ENCODE results near the gene LHFPL6.

Gene LHFPL6

DNA sequence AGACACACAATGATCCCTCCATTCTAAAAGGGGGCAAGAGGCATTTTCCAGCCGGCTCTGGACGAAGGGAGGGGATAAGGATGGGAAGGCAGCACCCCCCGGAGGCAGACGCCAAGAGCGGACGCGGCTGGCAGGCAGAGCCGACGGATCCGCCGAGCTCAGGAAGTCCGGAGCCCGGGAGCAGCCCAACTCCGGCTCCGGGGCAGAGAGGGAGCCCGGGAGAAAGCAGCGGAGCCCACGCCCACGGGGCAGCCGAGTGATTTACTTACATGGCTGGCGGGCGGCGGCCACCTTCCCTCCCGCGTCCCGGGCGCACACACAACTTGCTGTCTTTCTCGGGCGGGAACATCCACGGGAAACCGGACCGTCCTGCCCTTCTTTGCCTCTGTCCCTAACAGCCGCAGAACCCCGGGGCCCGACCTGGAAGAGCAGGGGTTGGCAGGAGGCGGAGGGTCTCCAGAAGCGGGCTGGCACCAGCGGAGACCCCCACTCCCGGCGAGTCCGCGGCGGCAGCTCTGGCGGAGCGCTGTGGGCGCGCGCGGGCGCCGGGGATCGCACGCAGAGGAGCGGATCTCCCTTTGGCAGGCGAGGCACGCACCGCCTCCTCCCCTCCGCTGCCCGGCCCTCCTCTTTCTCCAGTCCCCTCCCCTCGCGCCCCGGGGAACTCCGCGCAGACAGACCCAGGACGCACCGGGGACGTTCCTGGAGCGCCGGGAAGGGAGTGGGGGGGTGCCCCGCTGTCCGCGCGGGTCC is at the start of gene LHFPL6:
Gene LHFPL6, minus strand, starts transcription at position 580 of the 753 bp plus-strand sequence.
- peak; percentile 40 for DNase-seq

DNA sequence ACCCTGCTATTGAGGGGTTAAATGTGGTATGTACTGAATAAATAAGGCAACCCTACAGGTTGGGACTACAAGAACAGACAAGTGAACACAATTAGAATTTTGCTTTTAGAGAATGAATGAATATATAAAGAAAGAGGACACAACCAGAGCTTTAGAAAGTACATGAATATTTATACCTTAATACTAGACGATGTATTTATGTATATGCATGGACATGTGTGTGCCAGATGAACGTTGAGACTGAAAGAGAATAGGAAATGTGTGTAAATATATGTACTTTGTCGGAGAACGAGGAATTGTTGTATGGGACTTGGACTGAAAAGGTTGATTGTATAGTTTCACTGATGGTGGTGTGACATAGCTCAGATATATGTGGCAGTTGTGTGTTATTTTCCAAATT is 43.1 kb upstream of the LHFPL6 start:
- DNase-seq, result no peak

DNA sequence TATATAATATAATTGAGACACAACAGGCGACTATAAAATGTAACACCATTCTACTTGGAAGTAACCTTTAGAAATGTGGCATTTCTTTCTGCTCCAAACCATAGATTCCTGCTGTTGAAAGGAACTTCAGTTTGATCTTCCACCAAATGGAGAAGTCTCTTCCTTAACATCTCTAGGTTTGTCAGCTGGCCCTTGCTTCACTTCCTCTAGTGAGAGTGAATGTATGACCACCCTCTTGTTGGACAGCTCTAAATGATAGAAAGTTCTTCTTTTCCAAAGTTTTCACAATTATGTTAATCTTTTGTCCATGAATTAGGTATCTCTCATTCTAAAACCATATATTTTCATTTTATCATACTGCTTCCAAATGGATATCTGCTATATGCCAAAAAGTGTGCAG is 38.7 kb upstream of the LHFPL6 start:
- DNase-seq, result no peak

DNA sequence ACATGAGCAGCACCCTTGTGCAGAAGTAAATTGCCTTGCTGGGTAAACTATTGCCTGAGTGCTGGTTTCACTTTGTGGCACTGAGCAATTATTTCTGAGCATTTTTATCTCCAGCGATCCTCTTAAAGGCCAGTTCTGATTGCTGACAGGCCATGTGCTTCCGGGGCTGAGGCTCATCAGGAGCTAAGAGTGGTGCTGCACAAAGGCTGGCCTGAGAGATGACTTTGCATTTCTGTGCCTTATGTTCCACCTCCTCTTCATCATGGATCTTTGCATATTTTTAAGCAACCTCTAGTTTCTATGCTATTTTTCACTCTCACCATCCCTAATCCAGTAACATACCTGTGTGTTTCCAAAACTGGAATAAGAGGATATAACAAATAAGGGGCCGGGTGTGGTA is 34.9 kb upstream of the LHFPL6 start:
- DNase-seq, result no peak

DNA sequence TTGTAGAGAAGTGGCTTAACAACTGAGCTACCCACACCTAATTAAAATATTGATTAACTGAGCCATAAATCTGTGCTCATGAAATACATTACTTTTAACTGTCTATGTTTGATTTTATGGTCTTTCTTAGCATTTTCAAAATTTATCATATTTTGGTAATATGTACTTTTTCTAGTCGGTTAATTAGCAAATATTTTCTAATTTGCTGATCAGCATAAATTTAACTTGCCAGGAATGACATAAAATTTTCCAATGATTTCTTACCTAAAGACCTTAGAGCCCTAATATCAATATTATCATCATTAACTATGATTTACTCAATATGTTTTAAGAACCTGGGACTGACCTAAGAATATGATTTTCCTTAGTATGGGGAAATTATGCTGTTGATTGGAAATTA is 32.6 kb upstream of the LHFPL6 start:
- DNase-seq, result no peak

DNA sequence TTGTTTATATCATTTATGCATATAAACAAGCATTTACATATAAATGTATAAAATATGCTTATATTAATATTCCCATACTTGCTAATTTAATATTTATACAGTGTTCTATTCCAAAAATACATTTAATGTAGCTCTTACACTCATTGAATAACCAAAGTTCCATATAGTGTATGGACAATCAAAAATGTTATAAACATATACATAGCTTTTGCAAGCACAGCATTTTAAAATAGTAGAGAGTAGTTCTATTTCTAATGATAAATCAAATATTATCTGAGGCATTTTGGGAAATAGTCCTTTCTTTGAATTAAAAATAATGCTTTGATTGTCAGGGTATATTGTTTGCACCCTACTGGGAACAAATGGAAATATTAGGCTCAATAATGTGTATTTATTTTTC is 30.0 kb upstream of the LHFPL6 start:
- no peak for DNase-seq

DNA sequence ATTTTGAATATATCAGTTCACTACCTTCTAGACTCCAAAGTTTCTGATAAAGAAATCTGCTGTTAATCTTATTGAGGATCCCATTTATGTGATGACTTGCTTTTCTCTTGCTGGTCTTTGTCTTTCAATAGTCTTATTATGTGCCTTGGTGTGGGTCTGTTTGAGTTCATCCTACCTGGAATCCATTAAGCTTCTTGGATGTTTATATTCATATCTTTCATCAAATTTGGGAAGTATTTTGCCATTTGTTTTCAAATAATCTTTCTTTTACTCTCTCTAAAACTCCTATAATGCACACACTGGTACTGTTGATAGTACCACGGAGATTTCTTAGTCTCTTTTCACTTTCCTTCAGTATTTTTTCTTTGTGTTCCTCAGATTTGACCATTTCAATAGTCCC is 28.3 kb upstream of the LHFPL6 start:
- no peak for DNase-seq

DNA sequence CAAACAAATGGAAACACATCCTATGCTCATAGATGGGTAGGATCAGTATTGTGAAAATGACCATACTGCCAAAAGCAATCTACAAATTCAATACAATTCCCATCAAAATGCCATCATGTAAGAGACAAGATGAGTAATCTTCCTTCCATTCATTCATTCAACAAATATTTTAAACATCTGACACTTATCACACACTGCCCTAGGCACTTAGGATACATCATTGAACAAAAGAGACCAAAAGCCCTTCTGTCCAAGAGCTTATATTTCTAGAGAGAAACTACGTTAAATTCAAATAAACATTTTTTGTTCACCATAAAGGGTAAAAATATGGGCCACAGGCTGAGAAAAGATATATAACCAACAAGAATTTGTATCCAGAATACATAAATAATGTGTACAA is 20.5 kb upstream of the LHFPL6 start:
- no peak for DNase-seq

DNA sequence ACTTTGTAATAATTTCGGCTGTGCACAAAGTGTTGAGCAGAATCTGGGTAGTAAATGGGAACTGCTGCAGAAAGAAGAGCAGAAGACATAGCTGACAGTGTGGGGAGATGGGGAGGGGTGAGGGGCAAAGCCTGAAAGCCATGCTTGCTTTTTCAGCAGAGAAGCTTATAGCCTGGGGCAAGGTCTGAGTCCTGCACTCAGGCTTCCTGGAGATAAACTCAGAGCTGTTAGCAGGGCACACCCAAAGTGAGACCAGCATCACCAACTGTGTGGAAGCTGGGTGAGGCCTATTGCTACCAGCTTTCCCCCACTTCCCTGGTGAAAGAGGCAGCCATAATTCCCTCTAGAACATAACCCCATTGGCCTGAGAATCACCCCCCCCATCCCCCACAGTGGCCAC is 15.6 kb upstream of the LHFPL6 start:
- DNase-seq, result no peak

DNA sequence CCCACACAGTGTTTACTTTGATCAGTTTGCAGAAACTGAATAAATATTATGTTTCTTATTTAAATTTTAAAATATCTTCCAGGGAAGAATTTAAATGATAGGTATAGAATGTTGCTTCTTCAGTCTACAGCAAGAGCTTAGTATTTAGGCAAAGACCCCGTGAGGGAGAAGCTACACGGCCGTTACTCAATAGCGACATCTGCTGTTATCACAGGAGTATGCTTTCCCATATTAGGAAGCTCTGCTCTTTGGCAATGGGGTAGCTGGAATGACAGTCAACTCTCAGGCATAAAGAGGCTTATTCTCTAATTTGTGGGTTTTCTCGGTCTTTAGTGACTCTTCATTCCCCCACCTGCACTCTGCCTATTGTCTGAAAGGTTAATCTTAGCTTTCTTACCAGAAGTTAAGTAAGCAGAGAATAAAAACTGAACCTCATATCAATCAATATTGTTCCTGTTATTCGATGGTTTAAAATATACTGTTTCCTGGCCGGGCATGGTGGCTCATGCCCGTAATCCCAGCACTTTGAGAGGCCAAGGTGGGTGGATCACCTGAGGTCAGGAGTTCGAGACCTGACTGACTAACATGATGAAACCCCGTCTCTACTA is 13.2 kb upstream of the LHFPL6 start:
- peak; percentile 58 for DNase-seq

DNA sequence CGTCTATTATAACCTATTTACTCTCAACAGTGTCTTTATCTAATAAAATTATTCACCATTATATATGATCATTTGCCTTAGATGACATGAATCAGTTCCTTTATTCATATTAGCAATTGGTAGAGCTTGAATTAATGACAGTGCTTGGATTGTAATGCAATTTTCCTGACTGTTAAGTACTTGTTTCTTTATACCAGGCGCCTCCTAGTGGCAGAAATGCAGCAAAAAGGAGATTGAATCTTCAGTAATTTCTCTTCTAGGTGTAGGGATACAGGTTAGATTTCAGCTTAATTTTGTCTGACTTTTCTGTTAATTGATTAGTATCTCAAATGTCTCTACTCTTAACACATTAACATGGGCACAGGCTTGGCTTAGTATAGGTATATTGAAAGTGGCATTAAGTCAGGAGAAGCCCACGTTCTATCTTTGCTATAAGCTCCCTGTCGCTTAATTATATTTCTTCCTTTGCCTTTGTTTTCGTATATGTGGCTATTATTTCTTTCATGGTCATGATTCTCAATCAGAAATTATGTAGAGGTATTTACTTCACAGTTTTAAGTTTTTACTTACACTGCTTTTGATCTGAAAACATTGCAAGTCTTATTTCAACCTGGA is 9.1 kb upstream of the LHFPL6 start:
- DNase-seq, result peak; percentile 55

DNA sequence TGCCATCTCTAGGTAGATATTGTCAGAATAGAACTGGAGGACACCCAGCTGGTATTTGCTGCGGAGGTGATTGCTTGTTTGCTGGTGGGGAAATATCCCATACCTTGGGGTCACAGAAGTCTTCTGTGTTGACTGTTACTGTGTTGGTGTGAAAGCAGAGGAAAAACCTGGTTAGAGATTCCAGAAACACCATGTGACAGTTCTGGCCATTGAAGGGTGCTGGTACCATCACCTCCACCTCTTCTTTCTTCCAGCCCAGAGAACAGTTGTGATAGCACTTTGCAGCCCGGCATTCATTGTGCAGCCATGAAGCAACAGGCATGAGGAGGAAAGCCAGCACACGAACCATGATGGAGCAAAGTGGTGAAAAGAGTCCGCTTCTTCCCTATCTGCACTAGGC is 4.9 kb upstream of the LHFPL6 start:
- DNase-seq, result no peak

DNA sequence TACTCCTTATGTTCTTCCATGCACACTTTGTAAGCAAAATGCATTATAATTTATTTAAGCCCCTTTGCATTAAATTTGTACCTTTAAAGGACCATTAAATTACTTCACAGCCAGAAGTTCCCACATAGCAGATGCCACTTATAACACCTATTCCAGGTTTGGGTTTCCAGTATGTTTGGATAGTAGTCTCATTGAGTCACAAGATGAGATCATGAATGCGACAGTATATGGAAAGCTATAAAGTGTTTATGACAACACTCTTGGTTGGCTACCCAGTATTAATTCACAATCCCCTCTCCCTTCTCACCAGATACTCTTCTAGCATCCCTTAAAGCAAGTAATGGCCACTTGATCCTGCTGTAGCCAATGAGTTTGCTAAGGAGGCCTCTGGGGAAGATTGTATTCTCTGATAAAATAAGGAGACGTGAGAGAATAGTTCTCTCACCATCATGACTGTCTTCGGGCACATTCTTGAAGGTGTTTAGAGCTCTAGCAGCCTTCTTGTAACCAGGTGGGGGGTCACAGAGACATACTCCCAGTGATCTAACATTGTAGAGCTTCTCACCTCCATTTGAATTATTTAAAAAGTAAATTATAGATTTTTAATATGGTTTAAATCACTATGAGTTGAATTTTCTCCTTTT is 2.8 kb upstream of the LHFPL6 start:
- no peak for DNase-seq

DNA sequence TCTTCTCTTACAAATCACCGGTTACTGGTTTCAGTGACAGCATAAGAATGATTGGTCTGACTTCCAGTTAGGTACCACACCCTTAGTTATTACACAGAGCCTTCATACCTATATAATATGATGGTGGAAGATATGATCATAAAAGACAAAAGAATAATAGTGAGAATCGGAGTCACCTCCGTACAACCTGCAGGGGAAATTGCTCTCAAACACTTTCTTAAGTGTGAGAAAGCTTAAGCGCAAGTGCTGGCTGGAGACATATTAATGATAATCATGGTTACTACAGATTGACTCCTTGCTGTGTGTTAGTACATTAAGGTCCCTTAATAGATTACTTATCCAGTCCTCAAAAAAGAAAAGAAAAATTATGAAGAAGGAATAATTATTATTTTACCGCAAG is 1.8 kb upstream of the LHFPL6 start:
- no peak for DNase-seq

DNA sequence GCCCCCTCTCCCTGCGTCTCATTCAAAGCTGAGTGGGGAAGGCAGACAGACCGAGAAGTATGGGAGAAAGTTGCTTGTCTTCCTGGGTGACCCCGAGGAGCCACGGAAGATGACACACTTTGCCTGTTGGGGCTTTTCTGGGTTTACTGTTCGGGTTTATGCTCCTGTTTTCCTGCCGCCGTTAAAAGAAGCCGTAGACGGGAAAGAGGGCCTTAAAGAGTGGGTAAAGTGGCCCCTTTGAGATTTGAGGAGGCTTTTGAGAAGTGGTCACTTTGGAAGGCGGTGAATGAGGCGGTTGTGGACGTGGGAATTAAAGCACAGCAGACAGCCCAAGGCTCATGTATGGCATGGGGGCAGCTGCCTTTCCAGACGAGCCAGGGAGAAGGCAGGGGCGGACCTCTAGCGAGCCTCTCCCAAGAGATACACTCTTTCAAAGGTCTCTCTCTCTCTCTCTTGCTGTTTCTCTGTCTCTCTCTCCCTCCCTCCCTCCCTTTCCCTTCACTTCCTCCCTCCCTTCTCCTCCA is 493 bp upstream of the LHFPL6 start:
- DNase-seq, result no peak

DNA sequence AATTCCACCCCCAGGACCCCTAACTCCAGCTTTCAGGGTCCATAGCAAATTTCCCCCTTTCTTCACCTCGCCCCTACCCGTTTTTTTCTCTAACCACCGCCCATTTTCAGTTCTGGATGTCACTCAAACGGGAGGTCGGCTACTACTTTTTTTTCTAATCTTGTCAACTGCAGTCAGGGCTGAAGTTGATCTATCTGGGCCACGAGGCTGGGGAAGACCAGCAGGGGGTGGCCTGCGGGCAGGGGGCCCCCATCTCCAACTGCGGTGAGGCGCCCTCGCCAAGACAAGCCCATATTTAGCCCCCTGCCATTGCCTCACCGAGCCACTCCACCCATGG is 748 bp downstream of the LHFPL6 start:
- DNase-seq, result no peak

DNA sequence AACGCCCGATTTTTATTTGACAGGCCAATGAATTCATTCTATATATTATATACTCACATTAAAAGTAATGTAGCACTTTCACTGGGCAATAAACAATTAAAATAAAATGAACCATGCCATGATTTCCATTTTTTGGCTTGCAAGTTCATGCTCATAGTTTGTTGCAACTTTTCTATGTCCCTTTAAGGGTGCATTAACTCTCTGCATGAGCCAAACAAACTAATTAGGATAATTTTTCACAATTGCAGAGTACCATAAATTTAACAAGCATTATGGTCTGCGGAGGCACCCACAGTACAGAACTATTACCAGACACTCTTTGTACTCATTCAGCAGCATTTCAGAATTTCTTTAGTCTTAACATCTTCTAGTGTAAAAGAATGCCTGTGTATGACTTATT is 1.4 kb downstream of the LHFPL6 start:
- DNase-seq, result no peak

DNA sequence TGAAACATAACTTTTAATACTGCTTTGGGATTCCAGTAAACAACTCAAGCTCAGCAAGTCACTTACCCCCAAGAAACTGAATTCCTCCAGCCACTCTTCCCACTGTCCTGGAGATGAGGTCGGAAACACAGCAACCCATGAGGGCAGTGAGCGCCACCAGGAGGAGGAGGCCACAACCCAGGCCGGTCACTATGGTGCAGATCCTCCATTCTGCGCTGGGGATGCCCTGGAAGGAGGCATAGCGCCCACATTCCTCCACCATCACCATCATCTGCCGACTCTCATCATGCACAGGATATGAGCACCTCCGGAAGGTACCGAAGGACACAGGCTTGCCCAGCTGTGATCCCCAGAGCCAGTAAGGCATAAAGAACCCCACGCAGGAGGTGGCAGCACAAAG is 2.2 kb downstream of the LHFPL6 start:
- DNase-seq, result no peak

DNA sequence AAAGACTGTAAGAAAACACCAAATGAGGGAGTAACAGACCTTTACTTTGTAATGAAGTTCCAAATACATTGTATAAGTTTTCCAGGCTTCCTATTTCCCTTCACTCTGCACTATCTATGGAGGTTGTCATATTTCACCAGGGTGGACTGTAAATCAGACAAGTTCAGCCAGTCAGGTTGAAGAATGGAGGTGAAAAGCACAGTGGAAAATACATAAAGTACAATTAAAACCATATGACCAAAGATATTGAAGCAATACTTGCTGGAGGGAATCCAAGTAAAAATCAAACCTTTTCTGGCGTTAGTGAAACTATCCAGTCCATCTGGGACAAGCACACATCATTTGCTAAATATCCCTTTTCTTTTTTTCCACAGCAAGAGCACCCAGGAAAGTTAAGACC is 3.2 kb downstream of the LHFPL6 start:
- no peak for DNase-seq

DNA sequence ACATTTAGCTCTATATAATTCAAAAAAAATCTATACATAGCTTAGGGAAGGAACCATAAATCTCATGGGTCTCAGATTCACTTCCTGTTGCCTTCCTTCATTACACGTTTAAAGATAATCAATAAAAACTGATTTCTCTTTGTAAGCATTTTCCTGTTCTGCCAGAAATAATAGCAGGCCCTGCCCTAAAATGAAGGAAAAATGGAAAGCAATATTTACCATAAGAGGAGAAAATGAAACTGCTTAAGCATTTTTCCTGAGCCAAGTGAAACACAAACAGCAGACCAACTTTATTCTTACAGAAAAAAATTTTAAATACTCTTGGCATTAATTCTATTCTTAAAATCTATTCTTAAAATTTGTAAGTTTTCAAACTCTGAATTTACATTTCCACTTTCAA is 4.0 kb downstream of the LHFPL6 start:
- no peak for DNase-seq

DNA sequence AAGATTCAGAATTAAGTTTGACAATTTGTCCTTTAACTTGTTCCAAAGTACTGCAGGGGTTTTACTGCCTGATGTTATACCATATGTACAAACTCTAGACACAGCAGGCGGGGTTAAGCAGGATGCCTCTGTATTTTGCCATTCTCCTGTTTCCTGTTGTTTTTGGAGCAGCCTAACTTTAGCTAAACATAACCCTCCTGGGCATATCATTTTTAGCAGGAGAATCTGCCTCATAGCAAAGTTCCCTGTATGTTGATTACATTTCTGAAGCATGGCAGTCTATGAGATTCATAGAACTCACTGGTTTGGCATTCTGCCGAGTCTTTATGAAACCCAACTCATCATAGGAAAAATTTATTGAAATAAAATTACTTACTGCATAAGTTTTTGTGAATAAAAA is 5.2 kb downstream of the LHFPL6 start:
- DNase-seq, result no peak

DNA sequence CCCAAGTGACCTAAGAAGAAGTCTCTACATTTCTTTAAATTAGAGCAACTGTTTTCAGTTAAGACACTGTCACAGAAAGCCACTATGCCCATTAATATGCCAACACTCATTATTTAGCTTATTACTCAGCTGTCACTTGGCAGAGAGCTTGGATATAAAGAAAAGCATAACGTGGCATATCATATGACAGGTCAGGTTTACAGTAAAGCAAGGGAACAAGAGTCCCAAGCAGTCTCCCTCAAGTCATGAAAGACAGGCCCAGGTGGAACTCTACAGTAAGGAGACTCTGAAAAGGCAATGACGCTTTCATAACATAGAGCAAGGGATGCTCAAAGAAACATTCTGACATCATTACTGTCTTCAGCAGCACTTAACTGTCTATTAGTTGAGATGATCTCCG is 6.3 kb downstream of the LHFPL6 start:
- no peak for DNase-seq

DNA sequence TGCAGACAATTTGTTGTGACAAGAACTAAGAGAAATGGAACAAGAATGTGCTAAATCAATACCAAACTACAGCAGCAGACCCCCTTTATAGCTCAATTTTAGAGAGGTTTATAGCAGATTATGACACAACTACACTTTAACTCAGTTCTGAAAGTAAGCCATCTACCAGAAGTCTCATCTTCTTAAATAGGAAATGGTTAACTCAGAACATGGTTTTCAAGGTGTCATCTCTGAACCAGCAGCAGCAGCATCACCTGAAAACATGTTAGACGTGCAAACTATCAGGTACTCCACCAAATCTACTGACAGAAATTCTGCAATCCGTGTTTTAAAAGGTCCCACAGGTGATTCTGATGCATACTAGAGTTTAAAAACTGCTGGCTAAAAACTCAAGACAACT is 6.8 kb downstream of the LHFPL6 start:
- DNase-seq, result no peak

DNA sequence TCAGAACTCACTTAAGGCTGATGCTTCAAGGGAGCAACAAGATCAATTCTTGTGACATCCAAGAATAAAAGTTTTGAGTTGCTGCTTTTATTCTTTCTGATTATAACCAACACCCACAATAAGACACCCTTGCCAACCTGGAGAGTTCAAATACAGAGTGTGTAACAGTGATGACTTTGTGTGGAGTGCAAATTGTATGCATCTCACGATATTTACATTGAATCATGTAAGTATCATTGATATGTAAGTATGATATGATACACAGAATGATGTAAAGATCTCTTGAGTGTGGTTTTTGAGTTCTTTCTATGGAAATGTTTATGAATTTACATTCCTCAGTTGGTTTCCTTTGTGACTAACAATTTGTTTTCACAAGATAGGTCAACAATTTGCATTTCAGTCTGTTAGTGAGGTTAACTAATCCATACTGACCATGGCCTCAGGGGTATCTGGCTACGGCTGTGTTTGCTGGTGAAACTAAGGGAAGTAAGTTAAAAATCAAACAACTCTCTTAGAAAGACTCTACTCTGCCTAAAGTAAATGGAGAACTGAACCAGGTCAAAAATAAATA is 12.4 kb downstream of the LHFPL6 start:
- DNase-seq, result no peak

All from CD4-positive, alpha-beta T cell treated with Interleukin-12 subunit alpha and Interleukin-12 subunit beta, for 1 hour (primary cell).